IPS-18a (cell line): ENCODE data around the gene OR6K3.
"Not testable (repeated sequence)": the region's sequence is repeated elsewhere in the genome, so short reads cannot be mapped to it uniquely, and the experiment has no call there.

Experiments
- H3K27ac ChIP-seq: one replicate; pipeline ENCODE4 v1.5.1; 2013; ENCODE audit warnings: low read length
- H3K27me3 ChIP-seq: one replicate; pipeline ENCODE4 v1.6.1; 2013; ENCODE audit warnings: mild to moderate bottlenecking, low read length; ENCODE audit not compliant: control insufficient read depth, insufficient read depth
- H3K36me3 ChIP-seq: one replicate; pipeline ENCODE4 v1.6.1; 2013; ENCODE audit warnings: low read depth, low read length; ENCODE audit not compliant: control insufficient read depth
- H3K4me1 ChIP-seq: one replicate; pipeline ENCODE4 v1.6.1; 2013; ENCODE audit warnings: low read depth, low read length; ENCODE audit not compliant: control insufficient read depth
- H3K4me3 ChIP-seq: one replicate; pipeline ENCODE4 v1.5.1; 2013; ENCODE audit warnings: low read length
- H3K9ac ChIP-seq: one replicate; pipeline ENCODE4 v1.6.1; 2013; ENCODE audit warnings: mild to moderate bottlenecking, low read length, moderate library complexity
- H3K9me3 ChIP-seq: one replicate; pipeline ENCODE4 v1.6.1; 2013; ENCODE audit warnings: low read depth, low read length; ENCODE audit not compliant: control insufficient read depth

The OR6K3 gene

GRCh38 chr1:158716335-158716734 is 4.2 kb downstream of the OR6K3 start:
- H3K27ac ChIP-seq, result no peak overlapping the region
- H3K9me3 ChIP-seq, result no peaks in the 10 kb centered on the region
- no peaks in the 10 kb centered on the region for H3K27me3 ChIP-seq
- no peaks in the 10 kb centered on the region for H3K36me3 ChIP-seq
- no peaks in the 10 kb centered on the region for H3K4me1 ChIP-seq
- no peak overlapping the region for H3K4me3 ChIP-seq
- H3K9ac ChIP-seq, result no peak overlapping the region

- Histone ChIP-seq H3K27me3 (no peaks in the 10 kb centered on the region), H3K9ac (no peak overlapping the region), H3K9me3 (no peaks in the 10 kb centered on the region), H3K36me3 (no peaks in the 10 kb centered on the region), H3K4me1 (no peaks in the 10 kb centered on the region), H3K4me3 (no peak overlapping the region), H3K27ac (no peak overlapping the region)
Measured at GRCh38 chr1:158714754-158715153, 5.8 kb downstream of the OR6K3 start.

GRCh38 chr1:158711098-158711497 is 9.4 kb downstream of the OR6K3 start:
- Histone ChIP-seq H3K4me1 (no peaks in the 10 kb centered on the region), H3K4me3 (no peak overlapping the region), H3K9ac (no peak overlapping the region), H3K36me3 (no peaks in the 10 kb centered on the region), H3K9me3 (no peaks in the 10 kb centered on the region), H3K27me3 (no peaks in the 10 kb centered on the region), H3K27ac (no peak overlapping the region)

- Histone ChIP-seq H3K27me3 (no peaks in the 10 kb centered on the region), H3K9ac (no peak overlapping the region), H3K27ac (no peak overlapping the region), H3K36me3 (no peaks in the 10 kb centered on the region), H3K9me3 (no peaks in the 10 kb centered on the region), H3K4me1 (no peaks in the 10 kb centered on the region), H3K4me3 (no peak overlapping the region)
Measured at GRCh38 chr1:158706096-158706495, 14.4 kb downstream of the OR6K3 start.

- no peaks in the 10 kb centered on the region for H3K9me3 ChIP-seq
- no peak within 1 kb of the TSS for H3K9ac ChIP-seq
- no peaks in the 10 kb centered on the region for H3K4me1 ChIP-seq
- H3K27ac ChIP-seq, result no peak within 1 kb of the TSS
- H3K36me3 ChIP-seq, result no peaks in the 10 kb centered on the region
- H3K4me3 ChIP-seq, result no peak within 1 kb of the TSS
- H3K27me3 ChIP-seq, result no peaks in the 10 kb centered on the region
Measured at GRCh38 chr1:158700552-158700951, 20.0 kb downstream of the OR6K3 start, which contains the start of gene OR6K2. Gene OR6K2 (minus strand): TSS chr1:158700652. CDS start chr1:158700652, 0 bp downstream.

- no peaks in the 10 kb centered on the region for H3K27me3 ChIP-seq
Measured at GRCh38 chr1:158694596-158694995, 25.9 kb downstream of the OR6K3 start.

GRCh38 chr1:158692356-158692755 is 28.2 kb downstream of the OR6K3 start:
- Histone ChIP-seq H3K27ac (no peak overlapping the region), H3K27me3 (no peaks in the 10 kb centered on the region), H3K4me3 (no peak overlapping the region), H3K36me3 (no peaks in the 10 kb centered on the region), H3K4me1 (no peaks in the 10 kb centered on the region), H3K9ac (no peak overlapping the region), H3K9me3 (no peaks in the 10 kb centered on the region)

More at GRCh38 chr1:158694596-158694995, 25.9 kb downstream of the OR6K3 start:
- H3K4me1 ChIP-seq, result no peaks in the 10 kb centered on the region
- no peak overlapping the region for H3K27ac ChIP-seq
- no peak overlapping the region for H3K4me3 ChIP-seq
- no peaks in the 10 kb centered on the region for H3K36me3 ChIP-seq
- no peaks in the 10 kb centered on the region for H3K9me3 ChIP-seq
- no peak overlapping the region for H3K9ac ChIP-seq

GRCh38 chr1:158691907-158692306 is 28.6 kb downstream of the OR6K3 start:
- H3K36me3 ChIP-seq, result no peaks in the 10 kb centered on the region
- H3K9ac ChIP-seq, result no peak overlapping the region
- H3K4me1 ChIP-seq, result no peaks in the 10 kb centered on the region
- H3K27ac ChIP-seq, result no peak overlapping the region
- H3K9me3 ChIP-seq, result no peaks in the 10 kb centered on the region
- H3K27me3 ChIP-seq, result no peaks in the 10 kb centered on the region
- H3K4me3 ChIP-seq, result no peak overlapping the region

GRCh38 chr1:158691149-158691548 is 29.4 kb downstream of the OR6K3 start:
- H3K36me3 ChIP-seq, H3K4me1 ChIP-seq, H3K27ac ChIP-seq, H3K9ac ChIP-seq, H3K27me3 ChIP-seq, H3K9me3 ChIP-seq, H3K4me3 ChIP-seq: not testable (repeated sequence)

GRCh38 chr1:158689875-158690274 is 30.6 kb downstream of the OR6K3 start:
- Histone ChIP-seq H3K27me3 (no peaks in the 10 kb centered on the region), H3K4me1 (no peaks in the 10 kb centered on the region), H3K27ac (no peak overlapping the region), H3K4me3 (no peak overlapping the region), H3K36me3 (no peaks in the 10 kb centered on the region), H3K9me3 (no peaks in the 10 kb centered on the region), H3K9ac (no peak overlapping the region)

GRCh38 chr1:158689110-158689509 is 31.4 kb downstream of the OR6K3 start:
- Histone ChIP-seq H3K36me3 (no peaks in the 10 kb centered on the region), H3K27me3 (no peaks in the 10 kb centered on the region), H3K27ac (no peak overlapping the region)

GRCh38 chr1:158688343-158688742 is 32.2 kb downstream of the OR6K3 start:
- H3K27me3 ChIP-seq, H3K36me3 ChIP-seq, H3K4me3 ChIP-seq, H3K4me1 ChIP-seq, H3K9me3 ChIP-seq, H3K27ac ChIP-seq, H3K9ac ChIP-seq: not testable (repeated sequence)

More at GRCh38 chr1:158689110-158689509, 31.4 kb downstream of the OR6K3 start:
- Histone ChIP-seq H3K9me3 (no peaks in the 10 kb centered on the region), H3K4me1 (no peaks in the 10 kb centered on the region), H3K4me3 (no peak overlapping the region), H3K9ac (no peak overlapping the region)
